ENCODE results near the gene CYP27C1. TPM values are rescaled to one million over a fixed set of nuclear protein-coding genes. Genes with fewer than 3 reads are reported as not detected.

The CYP27C1 gene
- total RNA-seq, 1 donor from 2014 or later, result not detected

DNA sequence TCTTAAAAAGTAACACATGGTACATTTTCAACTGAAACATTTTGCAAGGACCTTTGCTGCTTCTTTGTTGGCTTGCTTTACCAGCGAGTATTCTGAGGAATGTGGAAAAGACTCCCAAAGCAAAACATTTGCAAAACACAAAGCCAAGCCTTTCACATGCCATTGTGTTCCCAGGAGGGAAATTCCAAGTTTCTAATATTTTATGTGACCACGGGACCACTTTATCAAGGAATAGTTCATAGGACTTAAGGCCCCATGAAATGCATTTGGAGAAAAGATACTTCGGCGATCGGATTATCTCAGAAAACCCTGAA, 26.2 kb downstream of the CYP27C1 start:
- Histone ChIP-seq H3K9me3 (no peaks in the 10 kb centered on the region), H3K4me1 (no peaks in the 10 kb centered on the region), H3K27ac (no peak overlapping the region), H3K27me3 (ENCODE audit: low read depth) (no peaks in the 10 kb centered on the region), H3K36me3 (no peaks in the 10 kb centered on the region), H3K4me3 (no peak overlapping the region)
- ATAC-seq (no peak), DNase-seq (no peak)
- TF ChIP-seq, protein P1, sequence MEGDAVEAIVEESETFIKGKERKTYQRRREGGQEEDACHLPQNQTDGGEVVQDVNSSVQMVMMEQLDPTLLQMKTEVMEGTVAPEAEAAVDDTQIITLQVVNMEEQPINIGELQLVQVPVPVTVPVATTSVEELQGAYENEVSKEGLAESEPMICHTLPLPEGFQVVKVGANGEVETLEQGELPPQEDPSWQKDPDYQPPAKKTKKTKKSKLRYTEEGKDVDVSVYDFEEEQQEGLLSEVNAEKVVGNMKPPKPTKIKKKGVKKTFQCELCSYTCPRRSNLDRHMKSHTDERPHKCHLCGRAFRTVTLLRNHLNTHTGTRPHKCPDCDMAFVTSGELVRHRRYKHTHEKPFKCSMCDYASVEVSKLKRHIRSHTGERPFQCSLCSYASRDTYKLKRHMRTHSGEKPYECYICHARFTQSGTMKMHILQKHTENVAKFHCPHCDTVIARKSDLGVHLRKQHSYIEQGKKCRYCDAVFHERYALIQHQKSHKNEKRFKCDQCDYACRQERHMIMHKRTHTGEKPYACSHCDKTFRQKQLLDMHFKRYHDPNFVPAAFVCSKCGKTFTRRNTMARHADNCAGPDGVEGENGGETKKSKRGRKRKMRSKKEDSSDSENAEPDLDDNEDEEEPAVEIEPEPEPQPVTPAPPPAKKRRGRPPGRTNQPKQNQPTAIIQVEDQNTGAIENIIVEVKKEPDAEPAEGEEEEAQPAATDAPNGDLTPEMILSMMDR (IDR thresholded peaks at IDR 0.05), result no peak
- intact Hi-C loops (cut with DNase I), result no loop called here

DNA sequence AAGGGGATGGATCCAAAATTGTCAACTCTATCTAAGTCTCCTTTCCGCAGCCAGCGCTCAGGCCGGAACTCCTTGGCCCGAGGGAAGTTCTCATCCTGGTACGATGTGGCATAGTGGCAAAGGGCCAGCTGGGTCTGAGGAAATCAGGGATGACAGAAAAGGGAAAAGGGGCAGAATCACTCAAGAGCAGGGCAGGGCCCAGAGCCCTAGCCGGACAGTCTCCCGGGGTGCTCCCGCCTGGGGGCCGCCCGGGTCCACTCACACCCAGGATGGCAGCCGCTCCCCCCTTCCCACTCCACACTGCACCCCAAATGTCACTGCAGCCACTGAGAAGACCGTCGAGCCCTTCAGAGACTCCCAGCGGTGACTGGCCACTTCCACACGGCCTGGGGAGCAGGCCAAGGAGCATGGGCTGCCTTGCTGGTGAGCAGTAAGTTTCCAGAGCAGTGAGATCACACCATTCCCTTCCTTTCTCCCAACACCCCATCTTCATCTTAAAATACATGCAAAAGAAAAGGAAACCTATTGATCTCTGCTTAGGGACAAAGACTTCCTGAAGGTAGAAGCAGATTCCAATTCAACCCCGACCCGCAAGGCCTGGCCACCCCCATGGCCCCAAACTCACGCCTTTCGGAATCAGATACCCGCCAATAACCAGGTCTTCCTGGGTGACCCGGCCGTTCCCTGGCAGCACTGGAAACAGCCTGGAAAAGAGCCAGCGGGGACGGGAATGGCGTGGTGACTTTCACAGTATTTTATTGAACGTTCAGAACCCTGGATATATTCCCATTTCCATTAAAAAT, 26.7 kb downstream of the CYP27C1 start:
- no peaks in the 10 kb centered on the region for H3K36me3 ChIP-seq
- no peaks in the 10 kb centered on the region for H3K4me1 ChIP-seq
- H3K4me3 ChIP-seq, result no peak overlapping the region
- DNase-seq, result no peak
- TF ChIP-seq, protein P1 (IDR thresholded peaks at IDR 0.05), result no peak
- no peaks in the 10 kb centered on the region for H3K9me3 ChIP-seq
- ATAC-seq, result peak in 1 of 2 donors; percentile 31
- intact Hi-C loops (cut with DNase I), result no loop called here
- H3K27ac ChIP-seq, result no peak overlapping the region
- no peaks in the 10 kb centered on the region for H3K27me3 ChIP-seq (ENCODE audit: low read depth)

DNA sequence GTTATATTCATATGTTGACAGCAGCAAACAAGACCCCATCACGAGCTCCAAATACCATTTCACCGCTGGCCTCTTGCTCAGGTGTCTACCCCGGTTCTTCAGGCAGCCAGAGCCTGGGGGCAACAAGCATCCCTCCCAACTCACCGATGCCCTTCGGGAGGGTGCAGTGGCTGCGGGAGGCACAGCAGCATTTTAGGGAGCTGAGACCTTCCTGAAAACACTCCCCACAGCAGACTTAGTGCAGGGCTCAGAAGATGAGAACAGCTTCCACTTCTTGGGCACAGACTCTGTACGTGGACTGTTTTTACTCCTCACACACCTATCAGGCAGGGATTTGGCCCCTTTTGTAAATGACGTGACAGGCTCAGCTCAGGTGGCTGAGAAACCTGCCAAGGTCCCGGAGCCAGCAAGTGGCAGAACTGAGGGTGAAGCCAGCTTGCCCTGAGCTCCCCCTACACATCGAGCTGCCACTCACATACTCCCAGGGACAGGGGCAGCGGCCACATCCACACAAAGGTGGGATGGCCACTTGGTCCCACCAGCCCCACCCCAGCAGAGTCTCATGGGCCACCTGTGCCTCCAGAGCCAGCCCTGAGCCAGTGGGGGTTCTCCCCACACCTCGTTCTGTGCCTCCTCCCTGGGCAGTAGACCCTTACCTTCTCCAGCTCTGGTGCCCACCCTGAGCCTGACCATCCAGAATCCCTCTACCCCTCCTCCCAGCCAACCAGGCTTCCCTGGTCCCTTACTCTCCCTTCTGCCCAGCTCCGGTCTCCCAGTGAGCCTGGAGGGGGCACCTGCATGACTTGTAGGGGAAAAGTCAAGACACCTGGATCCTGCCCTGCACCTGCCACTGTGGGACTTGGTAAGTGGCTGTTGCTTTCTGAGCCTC, 28.5 kb downstream of the CYP27C1 start:
- no peaks in the 10 kb centered on the region for H3K9me3 ChIP-seq
- H3K27ac ChIP-seq, result no peak overlapping the region
- no peaks in the 10 kb centered on the region for H3K27me3 ChIP-seq (ENCODE audit: low read depth)
- no peaks in the 10 kb centered on the region for H3K4me1 ChIP-seq
- TF ChIP-seq, protein P1 (IDR thresholded peaks at IDR 0.05), result no peak
- intact Hi-C loops (cut with DNase I), result no loop called here
- DNase-seq, result no peak
- no peak overlapping the region for H3K4me3 ChIP-seq
- ATAC-seq, result no peak
- no peaks in the 10 kb centered on the region for H3K36me3 ChIP-seq

DNA sequence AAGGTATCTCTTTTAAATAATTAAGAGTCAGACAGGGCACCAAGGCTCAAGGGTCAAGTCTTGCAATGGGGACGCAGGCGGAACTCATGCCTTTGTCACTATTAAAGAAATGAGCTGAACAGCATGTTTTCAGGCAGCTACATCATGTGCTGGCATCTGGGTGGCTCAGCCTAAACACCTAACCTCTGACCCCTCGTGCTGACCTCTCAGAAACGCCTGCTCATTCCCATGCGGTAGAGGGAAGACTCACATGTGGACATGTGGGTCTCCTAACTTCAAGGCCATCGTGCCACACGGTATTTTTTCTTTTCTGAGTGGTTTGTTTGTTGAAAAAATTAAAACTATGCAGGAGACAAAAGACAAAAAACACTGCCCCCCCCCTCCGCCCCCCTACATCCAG, 31.3 kb downstream of the CYP27C1 start:
- TF ChIP-seq, protein P1 (IDR thresholded peaks at IDR 0.05), result no peak
- no peak for ATAC-seq
- H3K4me3 ChIP-seq, result no peak overlapping the region
- intact Hi-C loops (cut with DNase I), result no loop called here
- no peak for DNase-seq
- H3K27ac ChIP-seq, result no peak overlapping the region
- H3K27me3 ChIP-seq (ENCODE audit: low read depth), result no peaks in the 10 kb centered on the region
- H3K4me1 ChIP-seq, result no peaks in the 10 kb centered on the region
- H3K36me3 ChIP-seq, result no peaks in the 10 kb centered on the region
- no peaks in the 10 kb centered on the region for H3K9me3 ChIP-seq

DNA sequence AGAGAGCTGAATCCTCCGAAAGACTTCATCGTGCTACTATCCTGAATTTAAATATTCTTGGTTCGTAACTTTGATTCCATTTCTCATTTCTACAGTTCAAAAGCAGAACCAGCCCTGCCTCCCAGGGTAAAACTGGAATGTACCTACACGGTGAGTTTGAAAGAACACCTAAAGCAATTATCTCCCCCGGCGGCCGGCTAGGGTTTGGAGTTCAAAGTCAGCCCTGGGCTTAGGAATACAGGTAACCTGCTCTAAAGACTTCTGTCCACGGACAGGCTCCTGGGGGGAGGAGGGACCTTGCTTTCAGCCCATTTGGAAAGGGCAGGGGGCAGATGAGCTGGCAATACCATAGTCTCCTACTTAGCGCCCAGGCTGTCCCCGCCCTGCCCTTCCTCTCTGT, 32.3 kb downstream of the CYP27C1 start:
- no peaks in the 10 kb centered on the region for H3K27me3 ChIP-seq (ENCODE audit: low read depth)
- intact Hi-C loops (cut with DNase I), result no loop called here
- no peak overlapping the region for H3K27ac ChIP-seq
- no peaks in the 10 kb centered on the region for H3K9me3 ChIP-seq
- H3K4me3 ChIP-seq, result no peak overlapping the region
- DNase-seq (no peak), ATAC-seq (no peak)
- TF ChIP-seq, protein P1 (IDR thresholded peaks at IDR 0.05), result no peak
- H3K4me1 ChIP-seq, result no peaks in the 10 kb centered on the region
- H3K36me3 ChIP-seq, result no peaks in the 10 kb centered on the region

Measured in lower lobe of right lung (tissue), 2 donors.